Rectal smooth muscle tissue (tissue), 1 donor: ENCODE data around the gene ATP2B3.
A peak's percentile ranks its signal among the peaks of the same experiment; 100 is the strongest.

Experiments
- H3K27ac ChIP-seq: one replicate; pipeline ENCODE4 v1.7.0; 2013; ENCODE audit warnings: low read depth, low read length, inconsistent platforms
- H3K27me3 ChIP-seq: one replicate; pipeline ENCODE4 v1.7.0; 2013; ENCODE audit warnings: low read length; ENCODE audit not compliant: control insufficient read depth, insufficient read depth
- H3K36me3 ChIP-seq: one replicate; pipeline ENCODE4 v1.7.0; 2013; ENCODE audit warnings: low read length; ENCODE audit not compliant: control insufficient read depth, insufficient read depth
- H3K4me1 ChIP-seq: one replicate; pipeline ENCODE4 v1.7.0; 2013; ENCODE audit warnings: low read length; ENCODE audit not compliant: control insufficient read depth, insufficient read depth
- H3K4me3 ChIP-seq: one replicate; pipeline ENCODE4 v1.7.0; 2013; ENCODE audit warnings: low read length
- H3K9ac ChIP-seq: one replicate; pipeline ENCODE4 v1.7.0; 2013; ENCODE audit warnings: low read length

Gene ATP2B3

DNA sequence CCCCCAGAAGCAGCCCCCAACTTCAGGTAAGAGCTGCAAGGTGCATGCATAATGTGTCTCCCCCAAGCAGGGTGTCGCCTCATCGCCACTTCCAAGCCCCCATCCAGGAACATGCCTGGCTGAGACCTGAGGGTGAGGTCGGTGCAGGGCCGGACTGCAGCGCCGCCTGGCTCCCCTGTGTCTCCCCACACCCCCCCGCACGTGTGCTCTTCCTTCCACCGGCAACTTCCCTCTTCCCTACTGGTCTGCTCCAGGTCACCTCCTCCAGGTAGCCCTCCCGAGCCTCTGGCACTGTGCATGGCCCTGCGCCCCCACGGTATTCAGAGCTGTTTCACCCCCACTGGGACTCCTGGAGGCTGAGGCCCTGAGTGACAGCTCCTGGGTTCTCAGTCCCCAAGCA lies 24.9 kb upstream of the ATP2B3 start:
- Histone ChIP-seq H3K36me3 (no peaks in the 10 kb centered on the region), H3K27me3 (no peaks in the 10 kb centered on the region), H3K9ac (no peak overlapping the region), H3K4me3 (no peak overlapping the region), H3K4me1 (no peaks in the 10 kb centered on the region), H3K27ac (no peak overlapping the region)

DNA sequence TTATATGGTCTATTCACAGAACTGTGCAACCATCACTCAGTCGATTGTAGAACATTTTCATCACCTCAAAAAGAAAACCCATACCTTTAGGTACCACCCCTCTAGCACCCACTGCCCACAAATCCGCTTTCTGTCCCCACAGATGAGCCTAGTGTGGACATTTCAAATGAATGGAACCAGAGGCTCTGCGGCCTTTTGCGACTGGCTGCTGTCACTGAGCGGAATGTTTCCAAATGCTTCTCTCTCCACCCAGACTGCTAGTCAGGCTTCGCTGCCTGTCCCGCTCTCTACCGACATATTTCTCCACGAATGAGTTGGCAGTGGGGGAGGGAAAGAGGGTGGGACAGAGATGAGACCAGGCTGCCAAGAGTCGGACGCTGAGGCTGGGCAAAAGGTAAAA lies 24.4 kb upstream of the ATP2B3 start:
- Histone ChIP-seq H3K9ac (no peak overlapping the region), H3K27ac (no peak overlapping the region), H3K4me3 (no peak overlapping the region), H3K27me3 (no peaks in the 10 kb centered on the region), H3K4me1 (no peaks in the 10 kb centered on the region), H3K36me3 (no peaks in the 10 kb centered on the region)

DNA sequence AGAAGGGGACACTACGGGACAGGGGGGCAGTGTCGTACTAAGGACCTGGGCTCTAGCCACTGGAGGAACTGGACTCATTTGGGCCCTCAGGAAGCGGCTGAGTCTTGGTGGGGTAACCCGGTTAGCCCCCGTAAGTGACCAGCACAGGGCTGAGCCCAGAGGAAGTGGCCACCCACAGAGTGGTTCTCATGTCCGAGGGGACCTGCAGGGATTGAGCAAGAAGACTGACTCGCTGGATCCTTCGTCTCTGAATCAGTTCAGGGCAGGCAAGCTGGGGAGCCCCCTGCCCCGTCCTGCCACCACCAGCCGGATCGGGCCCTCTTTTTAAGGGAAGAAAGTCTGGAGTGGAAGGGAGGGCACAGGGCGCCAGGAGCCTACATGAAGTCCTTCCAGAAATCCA lies 23.4 kb upstream of the ATP2B3 start:
- no peaks in the 10 kb centered on the region for H3K27me3 ChIP-seq
- no peak overlapping the region for H3K27ac ChIP-seq
- no peaks in the 10 kb centered on the region for H3K36me3 ChIP-seq
- H3K9ac ChIP-seq: no peak overlapping the region
- H3K4me1 ChIP-seq: no peaks in the 10 kb centered on the region
- no peak overlapping the region for H3K4me3 ChIP-seq

- Histone ChIP-seq H3K36me3 (no peaks in the 10 kb centered on the region), H3K27ac (no peak within 1 kb of the TSS), H3K27me3 (no peaks in the 10 kb centered on the region), H3K4me3 (peak within 1 kb of the TSS; percentile 33), H3K9ac (no peak within 1 kb of the TSS), H3K4me1 (no peaks in the 10 kb centered on the region)
Measured at GRCh38 chrX:153494541-153495361, 22.7 kb upstream of the ATP2B3 start, which contains the start of gene BGN. BGN (plus strand) TSS chrX:153494980; CDS start chrX:153504632, 9,652 bp downstream.

DNA sequence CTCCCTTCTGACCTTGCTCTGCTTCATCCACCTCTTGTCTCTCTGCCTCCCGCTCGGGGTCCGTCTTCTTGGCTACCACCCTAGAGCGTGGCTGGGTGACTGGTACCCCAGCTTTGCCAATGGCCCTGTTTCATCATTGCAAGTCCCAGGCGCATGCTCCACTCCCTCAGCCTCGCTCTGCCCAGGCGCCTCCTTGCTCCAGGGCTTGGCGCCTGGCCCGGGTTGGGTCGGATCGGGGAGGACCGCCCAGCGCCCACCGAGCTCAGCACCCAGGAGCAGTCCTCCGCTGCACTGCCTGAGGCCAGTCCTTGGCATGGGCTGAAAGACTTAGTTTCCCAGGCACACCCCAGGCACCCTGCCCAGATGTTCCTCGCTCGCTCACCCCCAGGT lies 22.1 kb upstream of the ATP2B3 start:
- H3K27ac ChIP-seq: no peak overlapping the region
- H3K4me1 ChIP-seq: no peaks in the 10 kb centered on the region
- H3K27me3 ChIP-seq: no peaks in the 10 kb centered on the region
- no peaks in the 10 kb centered on the region for H3K36me3 ChIP-seq
- no peak overlapping the region for H3K9ac ChIP-seq
- H3K4me3 ChIP-seq: peak overlapping the region; percentile 33

DNA sequence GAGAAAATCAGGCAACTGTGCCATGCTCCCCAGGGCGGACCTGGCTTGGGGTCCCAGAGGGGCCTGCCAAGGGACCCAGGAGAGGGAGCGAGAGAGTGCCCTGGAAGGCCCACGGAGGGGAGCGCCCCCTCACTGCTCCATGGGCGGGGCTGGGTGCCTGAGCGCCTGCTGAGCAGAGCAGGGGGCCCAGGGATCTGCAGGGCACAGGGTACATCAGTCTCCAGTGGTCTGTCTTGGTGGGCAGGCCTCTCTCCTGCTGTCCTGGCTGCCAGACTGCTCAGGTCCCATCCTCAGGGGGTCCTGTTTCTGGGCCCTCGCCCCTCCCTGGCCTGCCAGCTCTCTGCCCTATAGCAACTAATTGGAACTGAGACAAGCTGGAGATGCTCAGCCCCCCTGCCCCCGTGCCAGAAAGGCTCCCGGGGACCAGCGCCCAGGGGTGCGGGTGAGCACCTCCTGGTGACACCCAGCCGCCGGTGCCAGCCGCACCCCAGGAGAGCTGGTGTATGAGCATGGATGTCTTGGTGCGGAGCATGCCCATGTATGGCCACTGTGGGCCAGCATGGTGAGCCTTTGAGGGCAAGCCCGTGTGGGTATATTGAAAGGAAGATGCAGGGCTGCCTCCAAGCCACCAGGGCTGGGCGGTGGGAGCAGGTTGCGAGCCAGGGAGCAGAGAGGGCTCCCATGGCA lies 21.4 kb upstream of the ATP2B3 start:
- Histone ChIP-seq H3K27ac (no peak overlapping the region), H3K4me1 (no peaks in the 10 kb centered on the region), H3K36me3 (no peaks in the 10 kb centered on the region), H3K9ac (no peak overlapping the region), H3K27me3 (no peaks in the 10 kb centered on the region), H3K4me3 (no peak overlapping the region)

- no peak overlapping the region for H3K27ac ChIP-seq
Measured at GRCh38 chrX:153496590-153496959, 20.9 kb upstream of the ATP2B3 start.

DNA sequence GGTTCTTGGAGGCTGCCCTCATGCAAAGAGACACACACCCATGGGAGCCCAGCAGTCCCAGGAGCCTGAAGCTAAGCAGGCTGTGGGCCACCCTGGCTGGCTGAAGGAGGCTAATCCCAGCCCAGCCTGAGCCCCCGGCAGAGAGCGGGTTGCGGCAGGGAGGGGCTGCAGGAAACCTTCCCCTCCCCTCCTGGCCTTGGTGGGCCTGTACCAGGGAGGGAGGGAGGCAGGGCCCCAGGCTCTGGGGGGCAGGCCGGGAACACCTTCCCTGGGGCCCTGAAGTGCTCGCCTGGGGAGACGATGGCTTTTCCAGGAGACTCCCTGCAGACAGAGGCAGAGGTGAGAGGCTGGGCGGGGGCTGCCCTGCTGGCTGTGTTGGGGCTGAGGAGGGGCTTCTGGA lies 19.0 kb upstream of the ATP2B3 start:
- Histone ChIP-seq H3K9ac (no peak overlapping the region), H3K4me3 (no peak overlapping the region), H3K36me3 (no peaks in the 10 kb centered on the region), H3K27me3 (no peaks in the 10 kb centered on the region), H3K27ac (no peak overlapping the region), H3K4me1 (no peaks in the 10 kb centered on the region)

More at GRCh38 chrX:153496590-153496959, 20.9 kb upstream of the ATP2B3 start:
- H3K27me3 ChIP-seq: no peaks in the 10 kb centered on the region
- H3K4me3 ChIP-seq: no peak overlapping the region
- no peaks in the 10 kb centered on the region for H3K4me1 ChIP-seq
- H3K36me3 ChIP-seq: no peaks in the 10 kb centered on the region
- no peak overlapping the region for H3K9ac ChIP-seq

DNA sequence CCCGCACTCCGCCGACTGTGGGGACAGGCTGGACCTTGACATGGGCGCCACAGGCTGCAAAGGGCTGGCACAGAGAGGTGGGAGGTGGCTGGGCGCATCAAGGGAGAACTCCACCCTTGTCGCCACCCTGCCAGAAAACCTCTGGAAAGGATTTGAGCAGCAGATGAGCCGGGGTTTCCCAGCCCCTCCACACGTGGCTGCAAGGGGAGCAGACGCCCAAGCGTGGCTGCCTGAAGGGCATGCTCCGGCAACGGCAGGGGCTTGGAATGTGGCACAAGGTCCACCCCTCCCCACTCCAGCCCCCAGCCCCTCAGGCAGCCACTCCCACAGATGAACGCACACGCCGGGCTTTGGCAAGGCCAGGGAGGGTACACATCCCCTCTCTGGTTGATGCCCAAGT lies 18.1 kb upstream of the ATP2B3 start:
- Histone ChIP-seq H3K36me3 (no peaks in the 10 kb centered on the region), H3K4me1 (no peaks in the 10 kb centered on the region), H3K4me3 (no peak overlapping the region), H3K27ac (no peak overlapping the region), H3K9ac (no peak overlapping the region), H3K27me3 (no peaks in the 10 kb centered on the region)

GRCh38 chrX:153499876-153500275 lies 17.6 kb upstream of the ATP2B3 start:
- Histone ChIP-seq H3K27ac (no peak overlapping the region), H3K4me3 (no peak overlapping the region), H3K4me1 (no peaks in the 10 kb centered on the region)

GRCh38 chrX:153500676-153501280 lies 16.7 kb upstream of the ATP2B3 start:
- Histone ChIP-seq H3K4me3 (no peak overlapping the region), H3K36me3 (no peaks in the 10 kb centered on the region), H3K4me1 (no peaks in the 10 kb centered on the region), H3K27ac (no peak overlapping the region), H3K9ac (no peak overlapping the region), H3K27me3 (no peaks in the 10 kb centered on the region)

More at GRCh38 chrX:153499876-153500275, 17.6 kb upstream of the ATP2B3 start:
- H3K27me3 ChIP-seq: no peaks in the 10 kb centered on the region
- H3K36me3 ChIP-seq: no peaks in the 10 kb centered on the region
- no peak overlapping the region for H3K9ac ChIP-seq

GRCh38 chrX:153501530-153501929 lies 15.9 kb upstream of the ATP2B3 start:
- H3K36me3 ChIP-seq: no peaks in the 10 kb centered on the region
- H3K4me1 ChIP-seq: no peaks in the 10 kb centered on the region
- H3K9ac ChIP-seq: no peak overlapping the region
- no peaks in the 10 kb centered on the region for H3K27me3 ChIP-seq
- no peak overlapping the region for H3K4me3 ChIP-seq
- H3K27ac ChIP-seq: no peak overlapping the region
